ENCODE measurements around the gene SPAST. TPM values are rescaled to one million over a fixed set of nuclear protein-coding genes. Genes with fewer than 3 reads are reported as not detected.

The SPAST gene
- total and polyA plus RNA-seq, 2 donors (not counting 1 experiment from before 2014, with no cell fraction given) = 6.2 to 26.8 TPM

GRCh38 chr2:32058130-32058529, 5.2 kb upstream of the SPAST start:
- Histone ChIP-seq H2AFZ (ENCODE audit: insufficient read depth, low read depth, low read length, poor library complexity, severe bottlenecking) (no peak overlapping the region), H3K4me3 (ENCODE audit: control extremely low read depth in 1 of 5, extremely low read depth in 1 of 5, insufficient read depth in 1 of 5, low read depth in 2 of 5, low read length in 4 of 5) (no peak overlapping the region)
- intact Hi-C loops (cut with micrococcal nuclease) = no loop called here

GRCh38 chr2:32060266-32060665, 3.1 kb upstream of the SPAST start:
- H3K9me3 ChIP-seq (ENCODE audit: control extremely low read depth in 1 of 3, control insufficient read depth in 2 of 3, insufficient read depth in 1 of 3, low read length in 2 of 3) = no peaks in the 10 kb centered on the region
- Mint-ChIP-seq H3K4me1 (peaks cover 19% of the 10 kb centered on the region), H3K9me3 (ENCODE audit: insufficient read depth) (no peaks in the 10 kb centered on the region), H3K4me3 (no peak overlapping the region), H3K27me3 (no peaks in the 10 kb centered on the region), H3K27ac (no peak overlapping the region)
- no peak overlapping the region for H3K9ac ChIP-seq (ENCODE audit: low read length)
- no peak overlapping the region for H2AFZ ChIP-seq (ENCODE audit: insufficient read depth, low read depth, low read length, poor library complexity, severe bottlenecking)
- no peak overlapping the region for H3K4me3 ChIP-seq (ENCODE audit: control extremely low read depth in 1 of 5, extremely low read depth in 1 of 5, insufficient read depth in 1 of 5, low read depth in 2 of 5, low read length in 4 of 5)
- H3K27me3 ChIP-seq (replicated peaks in 1 of 4; ENCODE audit: control extremely low read depth in 1 of 4, control insufficient read depth in 3 of 4, insufficient read depth in 4 of 4, low read length in 3 of 4) = no peaks in the 10 kb centered on the region
- 100% methylated on average over 1 of the region's 2 CpGs for WGBS (ENCODE audit: insufficient coverage)
- no peaks in the 10 kb centered on the region for H3K36me3 ChIP-seq (replicated peaks in 1 of 2; ENCODE audit: control extremely low read depth in 1 of 2, control insufficient read depth in 1 of 2, extremely low read depth in 1 of 2, insufficient read depth in 2 of 2, low read length in 1 of 2)
- H4K20me1 ChIP-seq (ENCODE audit: control insufficient read depth, insufficient read depth, low read length, poor library complexity, severe bottlenecking) = no peaks in the 10 kb centered on the region
- ATAC-seq (ENCODE audit: low read depth) (no peak), DNase-seq (no peak)
- H3K4me2 ChIP-seq (replicated peaks; ENCODE audit: low read depth, low read length, poor library complexity, severe bottlenecking) = no peak overlapping the region
- no peak overlapping the region for H3K27ac ChIP-seq (ENCODE audit: low read length in 2 of 2)
- ChIA-PET CTCF (no interaction called here), POLR2A (no interaction called here)
- peaks cover 12 to 16% of the 10 kb centered on the region in 2 donors for H3K4me1 ChIP-seq (ENCODE audit: control insufficient read depth in 2 of 2, insufficient read depth in 2 of 2, low read length in 2 of 2)
- intact Hi-C loops (cut with micrococcal nuclease) = loop anchor here (5.0 kb wide), 2 partner anchors 107 to 1417 kb away; partner anchors contain the start of genes RASGRP3 and SLC30A6
- TF ChIP-seq EZH2 (IDR thresholded peaks at IDR 0.05; ENCODE audit: borderline replicate concordance, insufficient read depth, low read depth, low read length, poor library complexity, severe bottlenecking) (no peak), CTCF (IDR thresholded peaks at IDR 0.05) (no peak)
- H3K79me2 ChIP-seq (ENCODE audit: control insufficient read depth, insufficient read depth, low read length) = peaks cover 9% of the 10 kb centered on the region

More at GRCh38 chr2:32058130-32058529, 5.2 kb upstream of the SPAST start:
- no peak for ATAC-seq (ENCODE audit: low read depth)
- Histone ChIP-seq H4K20me1 (ENCODE audit: control insufficient read depth, insufficient read depth, low read length, poor library complexity, severe bottlenecking) (no peaks in the 10 kb centered on the region), H3K79me2 (ENCODE audit: control insufficient read depth, insufficient read depth, low read length) (no peaks in the 10 kb centered on the region), H3K27ac (ENCODE audit: low read length in 2 of 2) (no peak overlapping the region), H3K9me3 (ENCODE audit: control extremely low read depth in 1 of 3, control insufficient read depth in 2 of 3, insufficient read depth in 1 of 3, low read length in 2 of 3) (no peaks in the 10 kb centered on the region), H3K27me3 (replicated peaks in 1 of 4; ENCODE audit: control extremely low read depth in 1 of 4, control insufficient read depth in 3 of 4, insufficient read depth in 4 of 4, low read length in 3 of 4) (no peaks in the 10 kb centered on the region), H3K4me2 (replicated peaks; ENCODE audit: low read depth, low read length, poor library complexity, severe bottlenecking) (no peak overlapping the region), H3K4me1 (ENCODE audit: control insufficient read depth in 2 of 2, insufficient read depth in 2 of 2, low read length in 2 of 2) (peaks cover 6 to 7% of the 10 kb centered on the region in 2 donors), H3K36me3 (replicated peaks in 1 of 2; ENCODE audit: control extremely low read depth in 1 of 2, control insufficient read depth in 1 of 2, extremely low read depth in 1 of 2, insufficient read depth in 2 of 2, low read length in 1 of 2) (no peaks in the 10 kb centered on the region), H3K9ac (ENCODE audit: low read length) (no peak overlapping the region)
- Mint-ChIP-seq H3K27ac (no peak overlapping the region), H3K27me3 (no peaks in the 10 kb centered on the region), H3K4me3 (no peak overlapping the region), H3K4me1 (peaks cover 11% of the 10 kb centered on the region), H3K9me3 (ENCODE audit: insufficient read depth) (no peaks in the 10 kb centered on the region)
- 100% methylated on average over 1 of the region's 2 CpGs for WGBS (ENCODE audit: insufficient coverage)
- ChIA-PET POLR2A (interaction anchor here (0.6 kb wide), 1 partner anchor 12 kb away, joined by 3 read pairs; no protein-coding TSS in a partner anchor), CTCF (no interaction called here)
- no peak for DNase-seq
- TF ChIP-seq CTCF (IDR thresholded peaks at IDR 0.05) = no peak
- TF ChIP-seq EZH2 (IDR thresholded peaks at IDR 0.05; ENCODE audit: borderline replicate concordance, insufficient read depth, low read depth, low read length, poor library complexity, severe bottlenecking) = no peak
